GM12801 (cell line): ENCODE data around the gene SLC49A4.

ENCODE experiments used
- TF ChIP-seq, protein P1 (sequence below): IDR thresholded peaks from one replicate; pipeline ENCODE4 v1.5.1; 2011; ENCODE audit warnings: control low read depth; ENCODE audit not compliant: insufficient read length; ENCODE audit errors: extremely low read depth

Gene SLC49A4

DNA sequence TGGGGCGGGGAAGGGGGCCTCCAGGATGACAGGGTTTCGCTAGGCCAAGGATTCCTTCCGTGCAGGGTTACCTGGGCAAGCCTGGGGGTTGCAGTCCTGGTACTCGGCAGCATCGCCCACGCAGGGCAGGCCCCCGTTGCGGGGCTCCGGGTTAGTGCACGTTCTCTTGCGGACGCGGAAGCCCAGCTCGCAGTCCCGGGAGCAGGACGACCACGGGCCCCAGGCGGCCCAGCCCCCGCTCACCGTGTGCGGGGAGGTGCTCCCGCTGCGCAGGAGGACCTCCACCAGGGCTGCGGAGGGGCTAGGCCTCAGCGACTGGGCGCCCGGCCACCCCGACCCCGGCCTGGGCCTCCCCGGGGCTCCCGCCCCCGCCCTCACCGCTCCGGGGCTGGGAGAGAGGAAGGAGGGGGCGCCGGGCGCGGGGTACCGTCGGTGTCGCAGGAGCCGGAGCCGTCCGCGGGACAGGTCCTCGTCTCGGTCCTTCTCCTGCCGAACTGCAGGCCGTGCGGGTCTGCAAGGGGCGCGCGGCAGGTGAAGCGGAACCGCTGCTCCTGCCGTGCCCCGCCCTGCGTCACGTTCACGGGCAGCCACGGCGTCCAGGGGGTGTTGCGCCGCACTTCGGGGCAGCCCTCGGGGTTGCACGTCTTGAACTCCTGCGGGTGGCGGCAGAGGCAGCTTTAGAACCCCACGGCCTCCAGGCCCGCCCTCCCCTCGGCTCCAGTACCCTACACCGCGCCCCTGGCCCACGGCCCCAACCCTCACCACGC is 118.1 kb downstream of the SLC49A4 start:
- TF ChIP-seq, protein P1, sequence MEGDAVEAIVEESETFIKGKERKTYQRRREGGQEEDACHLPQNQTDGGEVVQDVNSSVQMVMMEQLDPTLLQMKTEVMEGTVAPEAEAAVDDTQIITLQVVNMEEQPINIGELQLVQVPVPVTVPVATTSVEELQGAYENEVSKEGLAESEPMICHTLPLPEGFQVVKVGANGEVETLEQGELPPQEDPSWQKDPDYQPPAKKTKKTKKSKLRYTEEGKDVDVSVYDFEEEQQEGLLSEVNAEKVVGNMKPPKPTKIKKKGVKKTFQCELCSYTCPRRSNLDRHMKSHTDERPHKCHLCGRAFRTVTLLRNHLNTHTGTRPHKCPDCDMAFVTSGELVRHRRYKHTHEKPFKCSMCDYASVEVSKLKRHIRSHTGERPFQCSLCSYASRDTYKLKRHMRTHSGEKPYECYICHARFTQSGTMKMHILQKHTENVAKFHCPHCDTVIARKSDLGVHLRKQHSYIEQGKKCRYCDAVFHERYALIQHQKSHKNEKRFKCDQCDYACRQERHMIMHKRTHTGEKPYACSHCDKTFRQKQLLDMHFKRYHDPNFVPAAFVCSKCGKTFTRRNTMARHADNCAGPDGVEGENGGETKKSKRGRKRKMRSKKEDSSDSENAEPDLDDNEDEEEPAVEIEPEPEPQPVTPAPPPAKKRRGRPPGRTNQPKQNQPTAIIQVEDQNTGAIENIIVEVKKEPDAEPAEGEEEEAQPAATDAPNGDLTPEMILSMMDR, result no peak

DNA sequence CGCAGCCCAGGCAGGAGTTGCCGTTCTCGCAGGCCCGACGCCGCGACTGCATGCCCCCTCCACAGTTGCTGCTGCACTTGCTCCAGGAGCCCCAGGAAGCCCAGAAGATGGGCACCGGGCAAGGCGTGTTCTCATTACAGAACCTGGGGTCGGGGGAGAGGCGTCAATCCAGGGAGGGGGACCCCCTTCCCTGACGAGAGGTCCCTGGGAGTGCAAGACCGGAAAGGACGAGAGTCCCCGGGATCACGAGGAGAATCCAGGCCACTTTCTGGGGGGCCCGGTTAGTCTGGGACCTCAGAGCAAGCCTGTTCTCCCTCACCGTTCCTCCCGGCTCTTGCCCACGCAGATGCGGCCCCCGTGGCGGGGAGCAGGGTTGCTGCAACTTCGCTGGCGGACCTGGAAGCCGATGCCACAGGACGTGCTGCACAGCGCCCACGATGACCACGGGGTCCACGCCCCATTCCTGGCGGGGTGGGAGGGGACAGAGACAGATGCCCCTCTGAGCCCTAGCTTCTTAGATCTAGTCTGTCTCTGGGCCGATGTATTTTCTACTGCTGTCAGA is 118.8 kb downstream of the SLC49A4 start:
- TF ChIP-seq, protein P1, result no peak

DNA sequence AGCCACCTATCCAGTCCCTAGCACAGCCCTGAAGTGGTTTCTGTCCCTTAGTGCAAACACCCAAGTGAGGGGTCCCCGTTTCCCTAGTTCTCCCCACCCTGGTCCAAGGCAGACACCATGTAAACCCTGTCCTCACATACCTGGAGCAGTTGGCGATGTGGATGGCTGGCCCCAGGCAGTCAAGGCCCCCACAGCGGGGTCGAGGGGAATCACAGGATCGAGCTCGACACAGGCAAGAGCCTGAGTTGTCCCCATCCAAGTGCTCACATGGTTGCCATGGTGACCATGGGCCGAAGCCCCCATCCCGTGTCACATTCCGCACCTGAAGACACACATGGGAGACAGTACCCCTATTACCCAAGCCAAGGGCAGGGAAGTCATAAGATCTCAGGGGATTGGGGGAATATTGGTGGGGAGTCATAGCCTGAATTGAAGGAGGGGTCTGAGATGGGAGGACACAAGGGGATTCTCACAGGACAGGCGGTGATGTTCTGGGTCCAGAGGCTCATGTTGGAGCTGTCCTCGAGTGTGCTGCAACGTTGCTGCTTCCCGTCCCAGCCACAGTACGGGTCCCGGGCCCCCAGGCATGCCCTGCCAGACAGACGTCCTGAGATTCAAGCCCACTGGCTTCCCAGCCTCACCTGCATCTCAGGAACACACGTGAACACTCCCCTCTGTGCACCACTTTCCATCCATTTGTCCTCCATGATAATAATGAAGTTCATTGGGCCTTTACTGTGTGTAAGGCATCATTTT is 120.6 kb downstream of the SLC49A4 start:
- TF ChIP-seq, protein P1, result no peak

DNA sequence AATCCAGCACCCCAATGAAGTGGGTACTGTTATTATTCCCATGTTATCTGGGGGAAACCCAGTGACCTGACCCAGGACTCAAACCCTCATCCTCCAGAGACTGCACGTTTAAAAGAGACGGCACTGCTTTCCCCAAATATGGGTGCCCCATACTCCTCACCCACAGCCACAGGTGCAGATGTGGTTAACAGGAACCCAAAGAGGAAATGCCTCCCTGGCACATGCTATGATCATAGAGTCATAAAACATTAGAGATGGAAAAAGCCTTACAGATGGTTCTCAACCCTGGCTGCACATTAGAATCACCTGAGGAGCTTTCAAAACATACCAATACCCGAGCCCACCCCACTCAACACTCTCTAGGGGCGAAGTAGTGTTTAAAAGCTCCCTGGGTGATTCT is 121.2 kb downstream of the SLC49A4 start:
- TF ChIP-seq, protein P1, result no peak

DNA sequence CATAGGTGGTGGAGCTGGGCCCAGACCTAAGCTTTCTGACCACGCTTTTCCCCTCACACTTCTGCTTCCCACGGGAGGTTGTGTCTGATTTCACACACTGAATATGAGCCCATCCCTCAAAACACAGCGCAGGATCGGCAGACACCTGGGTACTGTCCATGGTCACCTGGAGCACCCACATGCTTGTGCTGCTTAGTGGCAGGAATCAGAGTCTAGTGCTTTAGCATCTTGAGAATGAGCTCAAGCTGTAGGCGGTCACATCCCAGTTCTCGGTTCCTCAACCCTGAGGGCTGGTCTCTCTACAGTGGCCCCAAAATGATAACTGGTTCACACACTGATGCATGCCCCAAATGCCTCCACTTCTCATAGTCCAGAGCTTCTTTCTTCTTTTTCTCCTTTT is 121.7 kb downstream of the SLC49A4 start:
- TF ChIP-seq, protein P1, result no peak

DNA sequence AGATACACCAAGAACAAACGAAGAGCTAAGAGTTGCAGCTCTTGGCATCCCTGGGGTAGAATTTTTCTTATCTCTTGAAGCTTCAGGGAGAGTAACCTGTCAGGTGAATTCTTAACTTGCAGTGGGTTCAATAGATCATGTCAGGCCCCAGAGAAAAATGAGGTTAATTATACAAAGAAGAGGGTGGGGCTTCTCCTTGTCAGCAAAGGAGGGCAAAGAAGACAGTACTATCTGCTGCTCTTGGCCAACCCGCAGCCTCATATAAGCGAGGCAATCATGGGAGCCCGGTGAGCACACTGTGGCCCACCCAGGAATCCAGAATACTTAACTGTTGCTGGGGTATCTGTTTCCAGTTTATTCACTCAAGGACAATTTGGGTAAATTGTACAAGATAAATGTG is 122.5 kb downstream of the SLC49A4 start:
- TF ChIP-seq, protein P1, result no peak

DNA sequence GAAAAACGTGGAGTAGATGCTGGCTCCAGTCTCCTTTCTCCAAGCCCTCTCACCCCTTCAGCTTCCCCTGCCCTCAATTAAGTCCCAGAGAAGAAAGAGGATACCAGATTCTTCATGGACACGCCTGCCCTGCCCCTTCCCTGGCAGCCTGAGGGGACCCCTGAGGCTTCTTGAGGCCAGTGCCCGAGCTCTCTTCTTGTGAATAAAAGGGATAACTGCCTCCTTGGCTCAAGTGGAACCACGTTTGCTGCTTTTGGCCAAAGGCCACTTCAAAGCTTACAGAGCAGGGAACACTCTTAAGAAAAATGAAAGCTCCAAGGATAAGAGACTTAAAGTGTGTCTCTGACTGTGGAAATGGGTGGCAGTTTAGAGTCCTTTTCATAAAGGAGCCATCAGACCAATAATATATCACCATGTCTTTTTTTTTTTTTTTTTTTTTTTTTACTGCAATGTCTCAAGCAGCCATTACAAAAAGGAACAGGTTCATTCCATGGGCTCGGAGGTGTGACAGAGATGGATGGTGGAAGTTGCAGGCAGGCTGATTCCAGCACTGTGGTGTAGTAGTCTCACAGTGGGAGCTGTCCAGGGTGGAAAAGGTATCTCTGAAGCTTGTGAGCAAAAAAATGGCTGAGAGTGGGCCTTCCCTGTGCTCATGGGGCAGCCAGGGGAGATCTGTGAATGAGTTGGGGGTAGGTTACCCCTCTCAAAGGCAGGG is 123.9 kb downstream of the SLC49A4 start:
- TF ChIP-seq, protein P1, result no peak
